HCT116 (cell line): ENCODE data around the gene TMEM132C. TPM values are rescaled to one million over a fixed set of nuclear protein-coding genes. Genes with fewer than 3 reads are reported as not detected.

Experiments
- ATAC-seq: fragments of 200-7000 bp; cut with Tn5 transposase; 2 replicates; pipeline ENCODE4 v1.9.1; 2020; ENCODE audit warnings: mild to moderate bottlenecking, moderate library complexity
- BruUV-seq: library from RNA; stranded (reverse); fragments of 400-500 nt; replicated peaks from 2 replicates; lab custom pipeline; 2021; lab: Mats Ljungman, UMichigan
- CTCF ChIA-PET: fragments of 300-600 bp; sonication (Branson Sonifier 250); formaldehyde crosslinking; loops from one replicate; lab custom pipeline; 2021; ENCODE audit warnings: antibody characterized with exemption; lab: Charles Lee
- POLR2A ChIA-PET: fragments of 300-600, 350-600 bp; sonication (Branson Sonifier 250); formaldehyde crosslinking; loops from one replicate; lab custom pipeline; 2021; ENCODE audit warnings: antibody characterized with exemption; lab: Charles Lee
- RAD21 ChIA-PET, 2 experiments: fragments of 300-600 bp; sonication (Branson Sonifier 250); formaldehyde crosslinking; loops; one replicate each; lab custom pipeline; 2023; ENCODE audit warnings: low total read pairs in 2 of 2; ENCODE audit not compliant: uncharacterized antibody in 2 of 2, unreplicated experiment in 2 of 2, low non-redundant PET in 1 of 2; lab: Charles Lee
- DNase-seq: peaks from one replicate; pipeline ENCODE4 v3.0.0-alpha.2; 2010; ENCODE audit warnings: low read depth, low spot score
- H2AFZ ChIP-seq: fragments of 200-600 bp; shearing (Covaris generic), sonication (generic); 2 replicates; pipeline ENCODE4 v1.6.1; 2017; ENCODE audit warnings: low read depth, mixed run types, mixed read lengths, antibody characterized with exemption, low read length; ENCODE audit not compliant: poor library complexity, severe bottlenecking
- H3K27ac ChIP-seq: 2 replicates; pipeline ENCODE4 v1.5.1; 2012; ENCODE audit warnings: low read depth, low read length
- H3K27me3 ChIP-seq: fragments of 200-600 bp; sonication (generic); 2 replicates; pipeline ENCODE4 v1.6.1; 2016; ENCODE audit warnings: mixed run types, low read length, mixed read lengths; ENCODE audit not compliant: insufficient read depth
- H3K36me3 ChIP-seq, 2 experiments: fragments of 200-500 bp in 1 of 2; fragments of 200-600 bp in 1 of 2; sonication (Bioruptor generic) in 1 of 2; sonication (generic) in 1 of 2; 2 replicates each; pipeline versions ENCODE4 v1.5.1 to v1.6.1; 2014 to 2016; ENCODE audit warnings: low read length in 2 of 2, inconsistent platforms in 1 of 2, mixed read lengths in 1 of 2, mixed run types in 1 of 2; ENCODE audit not compliant: insufficient read depth in 2 of 2, control insufficient read depth in 1 of 2
- H3K4me1 ChIP-seq, 2 experiments: fragments of 200-600 bp in 1 of 2; sonication (generic) in 1 of 2; 2 replicates each; pipeline versions ENCODE4 v1.5.1 to v1.6.1; 2012 to 2017; ENCODE audit warnings: low read length in 2 of 2, inconsistent platforms in 1 of 2, mild to moderate bottlenecking in 1 of 2, mixed read lengths in 1 of 2, mixed run types in 1 of 2, moderate library complexity in 1 of 2; ENCODE audit not compliant: insufficient read depth in 2 of 2, control insufficient read depth in 1 of 2
- H3K4me2 ChIP-seq: fragments of 200-600 bp; sonication (generic); 2 replicates; pipeline ENCODE4 v1.6.1; 2017; ENCODE audit warnings: mixed run types, low read length, mixed read lengths
- H3K4me3 ChIP-seq, 2 experiments: fragments of 200-600 bp in 1 of 2; sonication (generic) in 1 of 2; replicated peaks in 1 of 2; 2 replicates each; pipeline ENCODE4 v1.5.1; 2011 to 2016; ENCODE audit warnings: low read length in 2 of 2, control low read depth in 1 of 2, low read depth in 1 of 2, mild to moderate bottlenecking in 1 of 2, mixed read lengths in 1 of 2, mixed run types in 1 of 2
- H3K79me2 ChIP-seq: fragments of 200-600 bp; sonication (generic); 2 replicates; pipeline ENCODE4 v1.6.1; 2017; ENCODE audit warnings: mild to moderate bottlenecking, mixed run types, low read length, moderate library complexity, mixed read lengths; ENCODE audit not compliant: insufficient read depth
- H3K9ac ChIP-seq: fragments of 200-600 bp; sonication (generic); 2 replicates; pipeline ENCODE4 v1.6.1; 2016; ENCODE audit warnings: low read length, mixed read lengths
- H3K9me2 ChIP-seq: fragments of 200-600 bp; sonication (generic), shearing (Covaris generic); 2 replicates; pipeline ENCODE4 v1.6.1; 2017; ENCODE audit warnings: mixed run types, mild to moderate bottlenecking, moderate library complexity; ENCODE audit not compliant: insufficient read depth
- H3K9me3 ChIP-seq, 2 experiments: fragments of 200-500 bp in 1 of 2; fragments of 200-600 bp in 1 of 2; sonication (Bioruptor generic) in 1 of 2; sonication (generic) in 1 of 2; 2 replicates each; pipeline ENCODE4 v1.6.1; 2014 to 2017; ENCODE audit warnings: low read length in 2 of 2, mixed read lengths in 2 of 2, inconsistent platforms in 1 of 2, low read depth in 1 of 2, mild to moderate bottlenecking in 1 of 2, mixed run types in 1 of 2, moderate library complexity in 1 of 2; ENCODE audit not compliant: control insufficient read depth in 1 of 2, insufficient read depth in 1 of 2
- H4K20me1 ChIP-seq: fragments of 200-600 bp; sonication (generic), shearing (Covaris generic); 2 replicates; pipeline ENCODE4 v1.6.1; 2017; ENCODE audit warnings: mixed run types, mild to moderate bottlenecking, moderate library complexity; ENCODE audit not compliant: insufficient read depth
- ATF3 ChIP-seq: IDR thresholded peaks from 2 replicates; pipeline ENCODE4 v1.6.1; 2012
- CBX3 ChIP-seq: IDR thresholded peaks from 2 replicates; pipeline ENCODE4 v1.6.1; 2012; ENCODE audit warnings: low read depth
- CEBPB ChIP-seq: IDR thresholded peaks from 2 replicates; pipeline ENCODE4 v1.6.1; 2012; ENCODE audit warnings: low read depth
- CTCF ChIP-seq, 3 experiments: fragments of 200-600 bp in 1 of 3; sonication (generic) in 1 of 3; IDR thresholded peaks in 2 of 3; conservative IDR thresholded peaks in 1 of 3; 2 replicates each; pipeline ENCODE4 v1.5.1; 2012 to 2017; ENCODE audit warnings: low read depth in 2 of 3, low read length in 2 of 3, antibody characterized with exemption in 1 of 3, borderline replicate concordance in 1 of 3, control low read depth in 1 of 3, mild to moderate bottlenecking in 1 of 3, mixed read lengths in 1 of 3, mixed run types in 1 of 3, moderate library complexity in 1 of 3; ENCODE audit not compliant: insufficient read depth in 1 of 3
- EGR1 ChIP-seq: IDR thresholded peaks from 2 replicates; pipeline ENCODE4 v1.6.1; 2012; ENCODE audit warnings: low read depth
- ELF1 ChIP-seq: IDR thresholded peaks from 2 replicates; pipeline ENCODE4 v1.6.1; 2012; ENCODE audit warnings: low read depth, borderline replicate concordance
- EZH2 ChIP-seq: fragments of 200-600 bp; sonication (generic); IDR thresholded peaks from 2 replicates; pipeline ENCODE4 v1.6.1; 2017; ENCODE audit warnings: antibody characterized with exemption, mixed run types
- EZH2phosphoT487 ChIP-seq: fragments of 200-600 bp; IDR thresholded peaks from 2 replicates; pipeline ENCODE4 v1.6.1; 2018; ENCODE audit warnings: antibody characterized with exemption, borderline replicate concordance
- JUND ChIP-seq: IDR thresholded peaks from 2 replicates; pipeline ENCODE4 v1.6.1; 2012
- MAX ChIP-seq: IDR thresholded peaks from 2 replicates; pipeline ENCODE4 v1.6.1; 2012
- POLR2A ChIP-seq: IDR thresholded peaks from 2 replicates; pipeline ENCODE4 v1.7.0; 2011; ENCODE audit warnings: borderline replicate concordance; ENCODE audit not compliant: insufficient read depth, insufficient read length; ENCODE audit errors: extremely low read depth
- POLR2AphosphoS5 ChIP-seq: IDR thresholded peaks from 2 replicates; pipeline ENCODE4 v1.6.1; 2011; ENCODE audit warnings: mild to moderate bottlenecking, low read depth, low read length, moderate library complexity
- RAD21 ChIP-seq: IDR thresholded peaks from 2 replicates; pipeline ENCODE4 v1.6.1; 2012; ENCODE audit warnings: low read depth, mild to moderate bottlenecking
- REST ChIP-seq: IDR thresholded peaks from 2 replicates; pipeline ENCODE4 v1.6.1; 2012; ENCODE audit warnings: low read depth
- SIN3A ChIP-seq: IDR thresholded peaks from 2 replicates; pipeline ENCODE4 v1.6.1; 2012; ENCODE audit warnings: low read depth
- SP1 ChIP-seq: IDR thresholded peaks from 2 replicates; pipeline ENCODE4 v1.6.1; 2012; ENCODE audit warnings: low read depth
- SRF ChIP-seq: IDR thresholded peaks from 2 replicates; pipeline ENCODE4 v1.6.1; 2012; ENCODE audit warnings: low read depth
- TCF7L2 ChIP-seq: IDR thresholded peaks from 2 replicates; pipeline ENCODE4 v1.7.0; 2011; ENCODE audit warnings: borderline replicate concordance, inconsistent platforms; ENCODE audit not compliant: insufficient read depth, insufficient read length; ENCODE audit errors: extremely low read depth
- YY1 ChIP-seq: IDR thresholded peaks from 2 replicates; pipeline ENCODE4 v1.6.1; 2011; ENCODE audit warnings: low read length, low read depth, moderate library complexity, mild to moderate bottlenecking; ENCODE audit not compliant: insufficient replicate concordance; ENCODE audit errors: extremely low read depth
- ZFX ChIP-seq: fragments of 450-650 bp; IDR thresholded peaks from 2 replicates; pipeline ENCODE4 v1.6.1; 2017
- intact Hi-C: fragments of 100-400 bp; cut with micrococcal nuclease; formaldehyde crosslinking; loops from 2 replicates; pipeline ENCODE4 v1.10.0; 2022
- total RNA-seq: library from RNA; stranded (reverse); gene quantifications from one replicate; pipeline ENCODE4 v1.2.1, GENCODE V29; 2021; ENCODE audit not compliant: unreplicated experiment

TMEM132C gene
- total RNA-seq, 1 experiment from 2014 or later = not detected

GRCh38 chr12:128534906-128535305 lies 267.9 kb downstream of the TMEM132C start (continued):
- TF ChIP-seq CBX3 (no peak), YY1 (no peak), SRF (no peak), TCF7L2 (no peak), MAX (no peak), EGR1 (no peak), ATF3 (no peak)

- Histone ChIP-seq H3K27me3 (no peaks in the 10 kb centered on the region), H3K36me3 (no peaks in the 10 kb centered on the region), H3K27ac (no peak overlapping the region), H3K9me2 (no peaks in the 10 kb centered on the region), H3K4me2 (no peak overlapping the region), H3K79me2 (no peaks in the 10 kb centered on the region), H3K9ac (no peak overlapping the region), H3K4me1 (no peaks in the 10 kb centered on the region), H3K4me3 (no peak overlapping the region), H4K20me1 (no peaks in the 10 kb centered on the region), H3K9me3 (peaks cover 3 to 11% of the 10 kb centered on the region in 2 experiments; a peak in 2 of 4 replicates), H2AFZ (no peak overlapping the region)
- ChIA-PET CTCF (no interaction called here), POLR2A (no interaction called here), RAD21 (no interaction called here)
- intact Hi-C loops = no loop called here
- DNase-seq = no peak
- TF ChIP-seq POLR2A (no peak), REST (no peak), CEBPB (no peak), CBX3 (no peak), MAX (no peak), EGR1 (no peak), CTCF (IDR thresholded peaks at IDR 0.05 in 2 of 3, conservative IDR thresholded peaks at IDR 0.05 in 1 of 3; ENCODE audit: borderline replicate concordance in 1 of 3, insufficient read depth in 1 of 3, low read depth in 2 of 3, low read length in 2 of 3) (no peak), RAD21 (no peak), JUND (no peak), TCF7L2 (no peak), POLR2AphosphoS5 (no peak), ELF1 (no peak), SIN3A (no peak), EZH2phosphoT487 (no peak), ZFX (no peak), SRF (no peak), YY1 (no peak), SP1 (no peak), EZH2 (no peak)
- BruUV-seq = no TSS peak
- ATAC-seq = no peak
Measured at GRCh38 chr12:128536810-128537209, 269.8 kb downstream of the TMEM132C start.
